GM18502 (cell line): Measurements from ENCODE around the gene TNIP3.
A peak's percentile ranks its signal among the peaks of the same experiment; 100 is the strongest.
"Not testable (repeated sequence)": the region's sequence is repeated elsewhere in the genome, so short reads cannot be mapped to it uniquely, and the experiment has no call there.

Source experiments
- ATAC-seq: cut with Tn5 transposase; IDR thresholded peaks from one replicate; pipeline ENCODE4 v1.9.1; 2021; ENCODE audit warnings: mild to moderate bottlenecking; ENCODE audit not compliant: unreplicated experiment, poor library complexity

Gene TNIP3

GRCh38 chr4:121180558-121180957 lies 16.4 kb upstream of the TNIP3 start:
- no peak for ATAC-seq

GRCh38 chr4:121177246-121178137 lies 13.4 kb upstream of the TNIP3 start:
- no peak for ATAC-seq

DNA sequence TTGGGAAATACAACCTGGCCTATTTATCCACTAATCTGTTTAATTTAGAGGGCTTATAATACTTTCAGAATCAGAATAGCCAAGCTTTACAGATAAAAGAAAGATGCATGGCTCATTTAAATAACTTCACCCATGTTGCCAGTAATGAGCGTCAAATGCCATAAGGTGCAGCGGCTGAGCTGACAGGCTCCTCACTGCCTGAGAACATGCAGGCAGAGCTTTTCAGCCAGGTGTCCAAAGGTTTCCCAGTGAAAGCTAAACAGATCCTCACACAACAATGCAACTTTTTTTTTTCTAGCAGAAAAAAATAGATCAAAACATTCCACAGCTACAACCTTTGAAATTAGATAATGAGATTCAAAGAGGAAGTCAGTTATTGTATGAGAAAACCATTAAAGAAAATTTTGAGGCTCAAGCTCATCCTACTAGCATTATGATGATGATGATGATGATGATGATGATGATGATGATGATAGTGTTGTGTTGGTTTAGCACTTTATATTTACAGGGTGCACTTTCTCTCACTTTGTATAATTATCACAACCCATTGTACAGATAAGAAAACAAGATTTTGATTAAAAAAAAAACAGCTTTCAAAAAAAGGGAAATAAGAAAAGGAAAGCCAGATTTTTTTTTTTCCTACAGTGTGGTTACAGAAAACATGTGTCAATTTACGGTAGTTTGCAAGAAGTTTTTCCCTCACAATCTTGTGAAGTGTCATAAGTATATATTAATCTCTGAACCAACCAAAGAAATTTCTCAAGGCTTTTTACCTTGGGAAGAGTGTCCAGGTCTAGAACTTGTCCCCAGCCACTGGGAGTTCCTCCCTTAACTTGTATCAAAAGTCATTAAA lies 12.2 kb upstream of the TNIP3 start:
- ATAC-seq = no peak

DNA sequence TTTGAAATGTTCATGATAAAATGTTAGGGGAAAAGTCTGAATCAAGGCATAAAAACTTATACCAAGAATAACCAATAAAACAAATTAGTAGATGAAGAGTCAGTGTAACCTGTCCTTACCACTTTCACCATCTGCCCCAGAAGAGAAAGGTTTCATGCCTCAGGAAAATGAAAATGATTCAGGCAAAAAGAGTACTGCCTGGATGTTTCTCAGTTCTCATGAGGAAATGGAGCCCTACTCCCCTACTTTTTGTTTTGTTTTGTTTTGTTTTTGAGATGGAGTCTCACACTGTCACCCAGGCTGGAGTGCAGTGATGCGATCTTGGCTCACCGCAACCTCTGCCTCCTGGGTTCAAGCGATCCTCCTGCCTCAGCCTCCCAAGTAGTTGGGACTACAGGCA lies 7.4 kb upstream of the TNIP3 start:
- not testable (repeated sequence) for ATAC-seq

DNA sequence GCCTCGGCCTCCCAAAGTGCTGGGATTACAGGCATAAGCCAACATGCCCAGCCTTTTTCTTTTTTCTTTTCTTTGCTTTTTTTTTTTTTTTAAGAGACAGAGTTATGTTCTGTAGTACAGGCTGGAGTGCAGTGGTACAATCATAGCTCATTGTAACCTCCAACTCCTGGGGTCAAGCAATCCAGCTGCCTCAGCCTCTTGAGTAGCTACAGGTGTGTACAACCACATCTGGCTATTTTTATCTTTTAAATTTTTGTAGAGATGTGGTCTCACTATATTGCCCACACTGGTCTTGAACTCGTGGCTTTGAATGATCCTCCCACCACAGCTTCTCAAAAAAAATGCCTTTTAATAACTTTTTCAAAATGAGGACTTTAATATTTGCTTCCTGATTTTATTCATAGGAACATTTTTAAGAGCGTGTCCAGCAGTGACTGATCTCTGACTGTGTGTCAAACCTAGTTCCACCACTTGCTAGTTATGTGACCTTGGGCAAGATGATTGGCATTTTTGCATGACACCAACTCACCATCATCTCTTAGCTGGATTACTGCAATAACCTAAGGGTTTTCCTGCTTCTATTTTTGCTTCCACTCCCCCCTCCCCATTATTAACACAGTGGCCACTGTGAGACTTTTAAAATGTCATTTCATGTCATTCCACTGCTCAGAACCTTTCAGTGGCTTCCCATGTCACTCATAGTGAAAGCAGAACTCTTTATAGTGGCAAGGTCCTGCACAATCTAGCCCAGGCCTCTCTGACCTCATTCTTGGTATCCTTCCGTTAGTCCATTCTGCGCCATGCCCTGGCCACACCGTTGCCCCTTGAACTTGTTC lies 4.5 kb upstream of the TNIP3 start:
- ATAC-seq = no peak

- no peak for ATAC-seq
Observed at GRCh38 chr4:121166976-121167375, 2.9 kb upstream of the TNIP3 start.

- ATAC-seq = no peak
Observed at GRCh38 chr4:121165206-121165605, 1.1 kb upstream of the TNIP3 start.

- ATAC-seq = no peak
Observed at GRCh38 chr4:121156822-121157769, 7.0 kb downstream of the TNIP3 start.

DNA sequence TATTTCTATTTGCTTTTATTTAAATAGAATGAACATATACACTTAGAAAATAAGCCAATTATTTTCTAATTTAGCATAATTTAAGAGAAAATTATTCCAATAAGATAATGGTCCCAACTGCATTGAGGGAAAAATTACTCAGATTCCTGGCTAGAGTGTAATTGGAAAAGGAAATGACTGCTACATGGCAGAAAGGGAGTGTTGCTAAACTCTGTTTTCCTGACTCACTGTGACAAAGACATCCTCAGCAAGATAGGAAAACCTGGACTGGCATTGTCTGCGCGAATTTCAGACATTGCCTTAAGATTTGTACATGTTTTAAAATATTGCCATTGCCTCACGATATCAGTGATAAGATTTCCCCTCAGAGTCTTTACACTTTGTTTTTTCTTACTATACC lies 8.2 kb downstream of the TNIP3 start:
- ATAC-seq = no peak

DNA sequence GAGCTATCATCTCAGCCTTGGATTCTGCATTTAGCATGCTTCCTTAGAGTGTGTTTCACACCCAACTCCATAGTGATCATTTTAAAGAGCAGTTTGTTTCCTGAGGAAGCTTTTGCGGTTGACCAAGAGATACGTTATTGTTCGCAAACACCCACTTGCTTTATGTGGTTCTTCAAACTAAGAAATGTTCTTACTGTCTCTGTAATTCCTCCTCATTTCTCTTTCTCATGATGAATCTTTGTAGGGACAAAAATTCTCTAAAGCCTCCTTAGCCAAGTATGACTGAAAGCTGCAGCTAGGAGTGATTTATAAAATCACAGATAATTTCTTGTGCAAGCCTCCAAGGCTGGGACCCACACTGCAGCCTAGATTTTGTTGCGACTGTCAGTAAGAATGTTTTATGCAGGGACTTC lies 10.0 kb downstream of the TNIP3 start:
- ATAC-seq = peak; percentile 62

GRCh38 chr4:121151942-121152341 lies 12.2 kb downstream of the TNIP3 start:
- ATAC-seq = no peak

DNA sequence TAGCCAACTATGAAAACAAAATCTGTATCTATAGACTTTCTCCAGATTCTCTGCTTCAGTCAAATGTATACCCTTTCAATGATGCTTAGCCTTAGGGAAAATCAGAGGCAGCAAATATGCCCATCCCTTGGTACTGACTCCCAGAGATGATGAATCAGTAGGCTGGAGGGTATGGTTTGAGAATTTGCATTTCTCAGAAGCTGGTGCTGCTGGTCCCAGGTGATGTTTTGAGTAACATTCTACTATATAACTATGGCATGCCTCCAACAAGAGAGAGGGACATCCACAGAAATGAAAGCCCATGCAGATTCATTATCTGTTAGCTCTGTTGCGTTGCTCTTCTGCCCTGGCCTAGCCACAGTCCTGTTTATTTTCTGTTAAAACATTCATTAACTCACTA lies 13.6 kb downstream of the TNIP3 start:
- no peak for ATAC-seq

- ATAC-seq = no peak
Observed at GRCh38 chr4:121150003-121150402, 14.1 kb downstream of the TNIP3 start.

DNA sequence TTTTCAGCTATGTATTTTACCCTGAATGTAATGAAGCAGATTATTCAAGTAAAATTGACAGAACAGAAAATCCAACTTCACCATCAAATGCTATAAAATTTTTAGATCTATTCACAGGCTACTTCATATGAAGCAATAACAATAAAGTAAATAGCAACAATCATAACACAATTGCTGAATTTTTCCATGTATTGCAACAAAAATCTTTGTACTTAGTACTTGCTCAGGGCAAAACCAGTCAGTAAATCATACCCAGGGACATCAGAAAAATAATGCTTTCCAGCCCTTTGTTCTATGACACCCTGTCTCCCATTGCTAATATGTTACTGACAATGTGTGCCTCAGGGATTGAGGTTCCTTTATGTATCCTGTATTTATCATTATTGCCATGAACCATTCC lies 15.5 kb downstream of the TNIP3 start:
- no peak for ATAC-seq

DNA sequence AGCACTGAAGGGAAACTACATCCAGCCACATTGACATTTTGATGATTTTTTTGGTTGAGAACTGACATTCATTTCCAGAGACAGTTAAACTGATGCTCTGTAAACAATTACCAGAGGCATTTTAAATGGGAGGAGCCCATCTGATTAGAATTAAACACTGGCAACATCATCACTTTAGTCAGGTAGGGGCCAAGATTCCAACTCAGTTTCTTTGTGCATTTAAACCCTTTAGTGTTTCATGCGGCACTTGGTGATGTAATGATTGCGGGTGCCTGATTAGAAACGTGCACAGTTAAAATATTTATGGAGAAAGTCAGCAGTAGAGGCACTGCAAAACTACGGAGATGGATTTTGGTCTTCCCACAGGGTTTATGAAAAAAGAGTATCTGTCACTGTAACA lies 16.1 kb downstream of the TNIP3 start:
- ATAC-seq = no peak

DNA sequence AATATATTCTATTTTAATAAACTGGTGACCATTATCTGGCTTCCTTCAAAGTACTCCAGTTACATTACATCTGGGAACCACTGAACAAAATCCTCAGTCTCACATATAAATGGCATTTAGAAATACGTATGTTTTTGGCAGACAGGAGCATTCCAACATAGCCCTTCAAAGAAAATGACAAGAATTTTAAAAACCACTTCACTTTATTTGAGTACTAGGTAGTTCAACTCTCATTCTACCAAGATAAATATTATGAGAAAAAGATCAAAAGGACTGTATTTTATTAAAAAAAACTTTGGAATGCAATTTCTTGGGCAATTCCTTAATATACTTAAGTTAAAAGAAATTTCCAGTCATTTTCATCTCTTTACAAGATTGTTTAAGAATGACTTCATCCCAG lies 17.6 kb downstream of the TNIP3 start:
- no peak for ATAC-seq

- ATAC-seq = no peak
Observed at GRCh38 chr4:121145430-121145829, 18.7 kb downstream of the TNIP3 start.

- no peak for ATAC-seq
Observed at GRCh38 chr4:121144021-121144420, 20.1 kb downstream of the TNIP3 start.

GRCh38 chr4:121143131-121143530 lies 21.0 kb downstream of the TNIP3 start:
- ATAC-seq = no peak
